Smooth muscle cell (in vitro differentiated cells): ENCODE results near the gene PCARE. TPM values are rescaled to one million over a fixed set of nuclear protein-coding genes. Genes with fewer than 3 reads are reported as not detected.

Experiments used
- DNase-seq: peaks from one replicate; lab custom pipeline; 2025; ENCODE audit not compliant: unreplicated experiment; lab: John Stamatoyannopoulos, UW
- H2AFZ ChIP-seq: fragments of 200-600 bp; sonication (generic); 2 replicates; pipeline ENCODE4 v1.6.0; 2016; ENCODE audit warnings: antibody characterized with exemption, low read depth, mild to moderate bottlenecking
- H3F3A ChIP-seq: fragments of 200-600 bp; sonication (generic); 2 replicates; pipeline ENCODE4 v1.6.0; 2017; ENCODE audit warnings: antibody characterized with exemption, low read depth
- H3K27ac ChIP-seq: fragments of 200-600 bp; sonication (generic); 2 replicates; pipeline ENCODE4 v1.5.1; 2016; ENCODE audit warnings: low read depth, mild to moderate bottlenecking
- H3K27me3 ChIP-seq: fragments of 200-600 bp; sonication (generic); 2 replicates; pipeline ENCODE4 v1.6.1; 2016; ENCODE audit warnings: low read depth, mild to moderate bottlenecking
- H3K36me3 ChIP-seq: fragments of 200-600 bp; sonication (generic); 2 replicates; pipeline ENCODE4 v1.5.1; 2016; ENCODE audit warnings: low read depth
- H3K4me1 ChIP-seq: fragments of 200-600 bp; sonication (generic); 2 replicates; pipeline ENCODE4 v1.5.1; 2016; ENCODE audit warnings: low read depth
- H3K4me2 ChIP-seq: fragments of 200-600 bp; sonication (generic); 2 replicates; pipeline ENCODE4 v1.6.0; 2016; ENCODE audit warnings: mild to moderate bottlenecking
- H3K4me3 ChIP-seq: fragments of 200-600 bp; sonication (generic); 2 replicates; pipeline ENCODE4 v1.5.1; 2016; ENCODE audit warnings: mild to moderate bottlenecking
- H3K79me2 ChIP-seq: fragments of 200-600 bp; sonication (generic); 2 replicates; pipeline ENCODE4 v1.6.0; 2016; ENCODE audit warnings: low read depth, mild to moderate bottlenecking
- H3K9ac ChIP-seq: fragments of 200-600 bp; sonication (generic); 2 replicates; pipeline ENCODE4 v1.6.0; 2016; ENCODE audit warnings: low read depth
- H3K9me3 ChIP-seq: fragments of 200-600 bp; sonication (generic); replicated peaks from 2 replicates; pipeline ENCODE4 v1.5.1; 2016; ENCODE audit warnings: low read depth
- H4K20me1 ChIP-seq: fragments of 200-600 bp; sonication (generic); 2 replicates; pipeline ENCODE4 v1.6.0; 2016; ENCODE audit warnings: low read depth
- WGBS: methylation state at CpG from one replicate; pipeline ENCODE4 v1.1.7; 2016; ENCODE audit warnings: low lambda C conversion rate; 5-methylcytosine and 5-hydroxymethylcytosine counted together
- polyA plus RNA-seq: library from polyadenylated mRNA; unstranded; fragments of >200 nt; fragmentation: Nextera tagmentation; extraction: Ambion mirVana; gene quantifications from 2 replicates; pipeline ENCODE4 v1.2.1, GENCODE V29; 2016
- total RNA-seq: library from RNA; depleted of rRNA; stranded (reverse); fragments of >200 nt; gene quantifications from 2 replicates; pipeline ENCODE4 v1.2.3, GENCODE V29; 2014
- TF ChIP-seq, protein P1 (sequence below): fragments of 200-600 bp; sonication (generic); IDR thresholded peaks from 2 replicates; pipeline ENCODE4 v1.5.1; 2017; ENCODE audit warnings: borderline replicate concordance, mild to moderate bottlenecking, antibody characterized with exemption; ENCODE audit not compliant: insufficient read depth, poor library complexity, severe bottlenecking

Gene PCARE
- total and polyA plus RNA-seq, 2 experiments from 2014 or later: not detected

DNA sequence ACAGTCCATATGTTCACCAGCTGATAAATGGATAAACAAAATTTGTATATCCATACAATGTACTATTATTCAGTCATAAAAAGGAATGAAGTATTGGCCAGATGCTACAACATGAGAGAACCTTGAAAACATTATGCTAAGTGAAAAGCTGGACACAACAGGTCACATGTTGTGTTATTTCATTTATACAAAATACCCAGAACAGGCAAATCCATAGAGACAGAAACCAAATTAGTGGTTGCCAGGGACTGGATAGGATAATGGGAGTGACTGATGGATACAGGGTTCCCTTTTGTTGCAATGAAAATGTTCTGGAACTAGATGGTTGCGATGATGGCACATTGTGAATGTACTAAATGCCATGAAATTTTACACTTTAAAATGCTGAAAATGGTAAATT, 10.2 kb upstream of the PCARE start:
- H3K4me2 ChIP-seq: no peak overlapping the region
- no peak overlapping the region for H3K9ac ChIP-seq
- no peak overlapping the region for H3K4me3 ChIP-seq
- H3K36me3 ChIP-seq: no peaks in the 10 kb centered on the region
- TF ChIP-seq, protein P1, sequence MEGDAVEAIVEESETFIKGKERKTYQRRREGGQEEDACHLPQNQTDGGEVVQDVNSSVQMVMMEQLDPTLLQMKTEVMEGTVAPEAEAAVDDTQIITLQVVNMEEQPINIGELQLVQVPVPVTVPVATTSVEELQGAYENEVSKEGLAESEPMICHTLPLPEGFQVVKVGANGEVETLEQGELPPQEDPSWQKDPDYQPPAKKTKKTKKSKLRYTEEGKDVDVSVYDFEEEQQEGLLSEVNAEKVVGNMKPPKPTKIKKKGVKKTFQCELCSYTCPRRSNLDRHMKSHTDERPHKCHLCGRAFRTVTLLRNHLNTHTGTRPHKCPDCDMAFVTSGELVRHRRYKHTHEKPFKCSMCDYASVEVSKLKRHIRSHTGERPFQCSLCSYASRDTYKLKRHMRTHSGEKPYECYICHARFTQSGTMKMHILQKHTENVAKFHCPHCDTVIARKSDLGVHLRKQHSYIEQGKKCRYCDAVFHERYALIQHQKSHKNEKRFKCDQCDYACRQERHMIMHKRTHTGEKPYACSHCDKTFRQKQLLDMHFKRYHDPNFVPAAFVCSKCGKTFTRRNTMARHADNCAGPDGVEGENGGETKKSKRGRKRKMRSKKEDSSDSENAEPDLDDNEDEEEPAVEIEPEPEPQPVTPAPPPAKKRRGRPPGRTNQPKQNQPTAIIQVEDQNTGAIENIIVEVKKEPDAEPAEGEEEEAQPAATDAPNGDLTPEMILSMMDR: no peak
- H3F3A ChIP-seq: no peaks in the 10 kb centered on the region
- WGBS: 96% methylated on average over 1 of the region's 1 CpG
- no peak overlapping the region for H3K27ac ChIP-seq
- no peaks in the 10 kb centered on the region for H3K9me3 ChIP-seq
- no peaks in the 10 kb centered on the region for H3K79me2 ChIP-seq
- H3K4me1 ChIP-seq: no peaks in the 10 kb centered on the region
- no peaks in the 10 kb centered on the region for H4K20me1 ChIP-seq
- H2AFZ ChIP-seq: no peak overlapping the region
- DNase-seq: no peak
- no peaks in the 10 kb centered on the region for H3K27me3 ChIP-seq

DNA sequence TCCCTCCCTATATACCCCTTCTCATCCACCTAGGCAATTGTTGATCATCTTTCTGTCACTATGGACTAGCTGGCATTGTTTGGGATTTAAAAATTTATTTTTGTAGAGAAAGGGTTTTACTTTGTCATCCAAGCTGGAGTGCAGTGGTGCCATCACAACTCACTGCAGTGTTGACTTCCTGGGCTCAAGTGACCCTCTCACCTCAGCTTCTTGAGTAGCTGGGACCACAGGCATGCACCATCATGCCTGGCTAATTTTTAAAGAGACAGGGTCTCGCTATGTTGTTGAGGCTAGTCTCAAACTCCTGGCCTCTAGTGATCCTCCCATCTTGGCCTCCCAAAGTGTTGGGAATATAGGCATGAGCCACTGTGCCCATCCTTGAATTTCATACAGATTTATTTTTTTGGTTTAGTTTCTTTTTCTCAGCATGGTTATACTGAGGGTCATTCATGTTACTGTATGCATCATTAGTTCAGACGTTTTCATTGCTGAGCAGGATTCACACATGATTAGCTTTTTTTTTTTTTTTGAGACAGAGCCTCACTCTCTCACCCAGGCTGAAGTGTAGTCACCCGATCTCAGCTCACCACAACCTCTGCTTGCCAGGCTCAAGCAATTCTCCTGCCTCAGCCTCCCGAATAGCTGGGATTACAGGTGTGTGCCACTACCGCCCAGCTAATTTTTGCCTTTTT, 8.6 kb upstream of the PCARE start:
- Histone ChIP-seq H3K36me3 (no peaks in the 10 kb centered on the region), H3K27ac (no peak overlapping the region), H3K79me2 (no peaks in the 10 kb centered on the region), H4K20me1 (no peaks in the 10 kb centered on the region), H2AFZ (no peak overlapping the region), H3F3A (no peaks in the 10 kb centered on the region), H3K9me3 (no peaks in the 10 kb centered on the region), H3K4me3 (no peak overlapping the region), H3K9ac (no peak overlapping the region), H3K27me3 (no peaks in the 10 kb centered on the region), H3K4me1 (no peaks in the 10 kb centered on the region), H3K4me2 (no peak overlapping the region)
- WGBS: 86% methylated on average over 5 of the region's 5 CpGs
- TF ChIP-seq, protein P1: no peak
- DNase-seq: no peak

DNA sequence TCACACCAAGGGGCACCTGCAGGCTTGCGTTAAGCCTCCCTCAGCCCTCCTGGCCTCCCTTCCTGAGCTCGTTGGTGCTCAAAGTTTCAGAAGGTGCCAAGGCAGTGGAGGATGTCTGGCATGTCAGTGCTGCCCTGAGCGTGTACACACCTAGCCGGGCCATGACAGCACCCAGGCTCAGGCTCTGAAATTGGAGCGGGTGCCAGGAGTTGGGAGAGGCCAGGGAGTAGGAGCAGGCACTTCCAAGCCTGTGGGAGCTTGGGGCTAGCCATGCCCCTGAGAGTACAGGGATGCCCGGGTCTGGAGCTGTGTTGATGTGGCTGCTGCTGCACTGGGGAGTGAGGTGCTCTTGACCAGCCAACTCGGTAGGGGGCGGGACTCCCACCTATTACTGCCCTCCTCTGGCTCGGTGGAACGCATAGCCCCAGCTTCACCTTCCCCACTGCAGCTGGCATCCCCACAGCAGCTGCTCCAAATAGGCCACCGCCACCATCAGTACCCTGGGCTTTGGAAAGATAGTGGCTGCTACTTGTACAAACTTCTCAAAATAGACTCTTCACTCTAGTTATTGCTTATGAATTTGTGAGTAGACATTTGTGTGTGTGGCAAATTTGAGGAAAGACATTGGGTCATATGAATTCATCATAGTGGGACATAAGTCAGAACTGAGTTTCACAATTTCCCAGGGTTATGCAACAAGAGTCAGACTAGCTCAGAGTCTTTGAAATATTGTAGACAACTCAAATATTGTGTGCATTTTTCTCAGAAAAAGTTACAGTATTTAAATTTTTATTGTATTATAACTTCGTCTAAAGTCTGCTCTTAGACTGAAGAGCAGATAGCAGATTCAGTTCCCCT, 6.8 kb upstream of the PCARE start:
- Histone ChIP-seq H3K9ac (no peak overlapping the region), H3F3A (no peaks in the 10 kb centered on the region), H3K9me3 (no peaks in the 10 kb centered on the region), H3K27ac (no peak overlapping the region), H3K4me2 (no peak overlapping the region), H3K79me2 (no peaks in the 10 kb centered on the region), H2AFZ (no peak overlapping the region), H3K27me3 (no peaks in the 10 kb centered on the region), H3K4me3 (no peak overlapping the region), H3K4me1 (peaks cover 4% of the 10 kb centered on the region), H4K20me1 (no peaks in the 10 kb centered on the region), H3K36me3 (no peaks in the 10 kb centered on the region)
- 74% methylated on average over 12 of the region's 12 CpGs for WGBS
- DNase-seq: no peak
- TF ChIP-seq, protein P1: no peak
